ENCODE results near the gene ARRDC1. TPM values are rescaled to one million over a fixed set of nuclear protein-coding genes. Genes with fewer than 3 reads are reported as not detected.
A peak's percentile ranks its signal among the peaks of the same experiment; 100 is the strongest.

ARRDC1 gene
- total and polyA plus RNA-seq, 9 of the 15 experiments (the other 6 are each of a cell fraction or from before 2014, with no cell fraction given), result 0.21 to 45.3 (median 18.6) TPM

DNA sequence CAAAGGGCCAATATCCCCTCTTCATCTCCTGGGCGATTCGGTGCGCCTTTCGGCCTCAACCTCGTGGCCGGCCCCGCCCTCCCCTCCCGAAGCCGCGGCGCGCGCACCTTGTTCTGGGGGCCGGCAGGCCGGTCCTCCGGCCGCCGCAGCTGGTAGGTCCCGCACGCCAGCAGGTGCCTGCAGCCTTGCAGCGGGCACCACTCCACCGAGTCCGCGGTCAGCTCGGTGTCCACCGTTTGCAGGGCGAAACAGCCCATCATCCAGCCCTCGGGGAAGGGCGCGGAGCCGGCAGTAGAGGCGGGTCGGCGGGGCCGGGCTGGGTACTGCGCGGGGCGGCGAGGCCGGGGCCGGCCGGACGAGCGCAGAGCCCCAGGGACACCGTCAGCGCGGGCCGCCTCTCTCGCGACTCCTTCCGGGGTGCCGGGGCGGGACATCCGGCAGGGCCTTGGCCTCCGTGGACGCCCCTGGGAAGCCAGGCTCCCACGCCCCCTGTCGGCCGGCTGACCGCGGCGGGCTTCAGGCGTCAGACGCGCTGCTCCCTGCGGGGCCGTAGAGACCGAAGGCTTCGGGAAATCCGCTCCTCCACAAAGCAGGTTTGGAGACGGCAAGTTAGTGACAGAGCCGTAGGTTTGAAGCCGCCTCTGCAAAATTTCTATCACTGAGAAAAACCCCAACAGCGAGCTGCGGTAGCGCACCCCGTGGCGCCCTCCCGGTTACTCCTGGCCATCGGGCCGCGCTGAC, 26.8 kb upstream of the ARRDC1 start, which contains the start of gene DPH7 (continued):
- TF ChIP-seq JUN (IDR thresholded peaks at IDR 0.05; ENCODE audit: borderline replicate concordance, low read depth, low read length), result 0 out of 2 replicates have a peak, but pooled peaks have one; percentile 34
- no peak for TF ChIP-seq JUN (CRISPR knock-in tag; IDR thresholded peaks at IDR 0.05; ENCODE audit: borderline replicate concordance)
- TF ChIP-seq KHSRP (IDR thresholded peaks at IDR 0.05), result no peak
- no peak for TF ChIP-seq ESRRB (CRISPR knock-in tag; IDR thresholded peaks at IDR 0.05; ENCODE audit: borderline replicate concordance)
- TF ChIP-seq TCF7 (IDR thresholded peaks at IDR 0.05; ENCODE audit: borderline replicate concordance), result no peak; the same call in 1 of the 2 replicates
- TF ChIP-seq POLR2H (tag; IDR thresholded peaks at IDR 0.05; ENCODE audit: low read depth), result peak; percentile 69
- TF ChIP-seq ZNF431 (CRISPR knock-in tag; IDR thresholded peaks at IDR 0.05), result peak; percentile 65
- no peak for TF ChIP-seq ZNF589 (CRISPR knock-in tag; IDR thresholded peaks at IDR 0.05; ENCODE audit: low read depth)
- peak; percentile 60 for TF ChIP-seq POLR2AphosphoS5 (IDR thresholded peaks at IDR 0.05; ENCODE audit: control insufficient read depth, insufficient read depth, low read depth, low read length)
- no peak for TF ChIP-seq DDX20 (tag; IDR thresholded peaks at IDR 0.05; ENCODE audit: low read depth)
- no peak for TF ChIP-seq ZNF408 (CRISPR knock-in tag; IDR thresholded peaks at IDR 0.05; ENCODE audit: low read depth)
- TF ChIP-seq EZH2 (IDR thresholded peaks at IDR 0.05; ENCODE audit: borderline replicate concordance, low read depth, low read length), result no peak
- TF ChIP-seq, protein P1, sequence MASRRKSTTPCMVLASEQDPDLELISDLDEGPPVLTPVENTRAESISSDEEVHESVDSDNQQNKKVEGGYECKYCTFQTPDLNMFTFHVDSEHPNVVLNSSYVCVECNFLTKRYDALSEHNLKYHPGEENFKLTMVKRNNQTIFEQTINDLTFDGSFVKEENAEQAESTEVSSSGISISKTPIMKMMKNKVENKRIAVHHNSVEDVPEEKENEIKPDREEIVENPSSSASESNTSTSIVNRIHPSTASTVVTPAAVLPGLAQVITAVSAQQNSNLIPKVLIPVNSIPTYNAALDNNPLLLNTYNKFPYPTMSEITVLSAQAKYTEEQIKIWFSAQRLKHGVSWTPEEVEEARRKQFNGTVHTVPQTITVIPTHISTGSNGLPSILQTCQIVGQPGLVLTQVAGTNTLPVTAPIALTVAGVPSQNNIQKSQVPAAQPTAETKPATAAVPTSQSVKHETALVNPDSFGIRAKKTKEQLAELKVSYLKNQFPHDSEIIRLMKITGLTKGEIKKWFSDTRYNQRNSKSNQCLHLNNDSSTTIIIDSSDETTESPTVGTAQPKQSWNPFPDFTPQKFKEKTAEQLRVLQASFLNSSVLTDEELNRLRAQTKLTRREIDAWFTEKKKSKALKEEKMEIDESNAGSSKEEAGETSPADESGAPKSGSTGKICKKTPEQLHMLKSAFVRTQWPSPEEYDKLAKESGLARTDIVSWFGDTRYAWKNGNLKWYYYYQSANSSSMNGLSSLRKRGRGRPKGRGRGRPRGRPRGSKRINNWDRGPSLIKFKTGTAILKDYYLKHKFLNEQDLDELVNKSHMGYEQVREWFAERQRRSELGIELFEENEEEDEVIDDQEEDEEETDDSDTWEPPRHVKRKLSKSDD (conservative IDR thresholded peaks at IDR 0.05; ENCODE audit: low read length), result no peak
- TF ChIP-seq, protein P2, sequence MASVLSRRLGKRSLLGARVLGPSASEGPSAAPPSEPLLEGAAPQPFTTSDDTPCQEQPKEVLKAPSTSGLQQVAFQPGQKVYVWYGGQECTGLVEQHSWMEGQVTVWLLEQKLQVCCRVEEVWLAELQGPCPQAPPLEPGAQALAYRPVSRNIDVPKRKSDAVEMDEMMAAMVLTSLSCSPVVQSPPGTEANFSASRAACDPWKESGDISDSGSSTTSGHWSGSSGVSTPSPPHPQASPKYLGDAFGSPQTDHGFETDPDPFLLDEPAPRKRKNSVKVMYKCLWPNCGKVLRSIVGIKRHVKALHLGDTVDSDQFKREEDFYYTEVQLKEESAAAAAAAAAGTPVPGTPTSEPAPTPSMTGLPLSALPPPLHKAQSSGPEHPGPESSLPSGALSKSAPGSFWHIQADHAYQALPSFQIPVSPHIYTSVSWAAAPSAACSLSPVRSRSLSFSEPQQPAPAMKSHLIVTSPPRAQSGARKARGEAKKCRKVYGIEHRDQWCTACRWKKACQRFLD (CRISPR knock-in tag; IDR thresholded peaks at IDR 0.05), result peak; percentile 63; the same call in 1 of the 2 replicates
- TF ChIP-seq, protein P3, sequence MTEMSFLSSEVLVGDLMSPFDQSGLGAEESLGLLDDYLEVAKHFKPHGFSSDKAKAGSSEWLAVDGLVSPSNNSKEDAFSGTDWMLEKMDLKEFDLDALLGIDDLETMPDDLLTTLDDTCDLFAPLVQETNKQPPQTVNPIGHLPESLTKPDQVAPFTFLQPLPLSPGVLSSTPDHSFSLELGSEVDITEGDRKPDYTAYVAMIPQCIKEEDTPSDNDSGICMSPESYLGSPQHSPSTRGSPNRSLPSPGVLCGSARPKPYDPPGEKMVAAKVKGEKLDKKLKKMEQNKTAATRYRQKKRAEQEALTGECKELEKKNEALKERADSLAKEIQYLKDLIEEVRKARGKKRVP (CRISPR knock-in tag; IDR thresholded peaks at IDR 0.05), result 0 out of 2 replicates have a peak, but pooled peaks have one; percentile 4
- no peak for TF ChIP-seq ZNF121 (CRISPR knock-in tag; conservative IDR thresholded peaks at IDR 0.05)
- no peak for TF ChIP-seq ZKSCAN3 (CRISPR knock-in tag; IDR thresholded peaks at IDR 0.05)
- no peak for TF ChIP-seq CBFB (CRISPR knock-in tag; IDR thresholded peaks at IDR 0.05)
- peak; percentile 52 to 73; a peak in 1 of 4 replicates for TF ChIP-seq SIN3A (IDR thresholded peaks at IDR 0.05; ENCODE audit: borderline replicate concordance in 2 of 2, control insufficient read depth in 1 of 2, low read depth in 2 of 2, low read length in 2 of 2)
- no peak for TF ChIP-seq PRPF4 (IDR thresholded peaks at IDR 0.05; ENCODE audit: insufficient read depth, low read depth, low read length, poor library complexity, severe bottlenecking)
- TF ChIP-seq CBFA2T2 (conservative IDR thresholded peaks at IDR 0.05), result no peak
- TF ChIP-seq FUS (optimal IDR thresholded peaks at IDR 0.05; ENCODE audit: low read depth, low read length), result no peak
- TF ChIP-seq ZNF165 (CRISPR knock-in tag; IDR thresholded peaks at IDR 0.05; ENCODE audit: borderline replicate concordance), result no peak; the same call in 1 of the 2 replicates
- no peak for TF ChIP-seq FOXJ3 (CRISPR knock-in tag; IDR thresholded peaks at IDR 0.05)

All from K562 (cell line).